DND-41 (cell line): ENCODE measurements around the gene TMC5.
"Not testable (repeated sequence)": the region's sequence is repeated elsewhere in the genome, so short reads cannot be mapped to it uniquely, and the experiment has no call there.

ENCODE experiments used
- EZH2 ChIP-seq: IDR thresholded peaks from 3 replicates; pipeline ENCODE4 v1.6.1; 2012; ENCODE audit warnings: borderline replicate concordance, low read depth, mild to moderate bottlenecking, moderate library complexity, low read length, inconsistent platforms; ENCODE audit not compliant: severe bottlenecking
- TF ChIP-seq, protein P1 (sequence below): IDR thresholded peaks from 2 replicates; pipeline ENCODE4 v1.5.1; 2012; ENCODE audit warnings: borderline replicate concordance, low read length, moderate library complexity, mild to moderate bottlenecking; ENCODE audit not compliant: poor library complexity, severe bottlenecking; ENCODE audit errors: extremely low read depth

DNA sequence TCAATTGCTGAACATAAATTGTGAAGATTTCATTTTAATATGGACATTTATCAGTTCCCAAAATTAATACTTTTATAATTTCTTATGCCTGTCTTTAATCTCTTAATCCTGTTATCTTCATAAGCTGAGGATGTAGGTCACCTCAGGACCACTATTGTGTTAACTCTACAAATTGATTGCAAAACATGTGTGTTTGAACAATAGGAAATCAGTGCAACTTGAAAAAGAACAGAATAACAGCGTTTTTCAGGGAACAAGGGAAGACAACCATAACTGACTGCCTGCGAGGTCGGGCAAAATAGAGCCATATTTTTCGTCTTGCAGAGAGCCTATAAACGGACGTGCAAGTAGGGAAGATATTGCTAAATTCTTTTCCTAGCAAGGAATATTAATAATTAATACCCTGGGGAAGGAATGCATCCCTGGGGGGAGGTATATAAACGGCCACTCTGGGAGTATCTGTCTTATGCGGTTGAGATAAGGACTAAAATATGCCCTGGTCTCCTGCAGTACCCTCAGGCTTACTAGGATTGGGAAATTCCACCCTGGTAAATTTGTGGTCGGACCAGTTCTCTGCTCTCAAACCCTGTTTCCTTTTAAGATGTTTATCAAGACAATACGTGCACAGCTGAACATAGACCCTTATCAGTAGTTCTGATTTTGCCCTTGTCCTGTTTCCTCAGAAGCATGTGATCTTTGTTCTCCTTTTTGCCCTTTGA lies 125.8 kb downstream of the TMC5 start:
- TF ChIP-seq, protein P1, sequence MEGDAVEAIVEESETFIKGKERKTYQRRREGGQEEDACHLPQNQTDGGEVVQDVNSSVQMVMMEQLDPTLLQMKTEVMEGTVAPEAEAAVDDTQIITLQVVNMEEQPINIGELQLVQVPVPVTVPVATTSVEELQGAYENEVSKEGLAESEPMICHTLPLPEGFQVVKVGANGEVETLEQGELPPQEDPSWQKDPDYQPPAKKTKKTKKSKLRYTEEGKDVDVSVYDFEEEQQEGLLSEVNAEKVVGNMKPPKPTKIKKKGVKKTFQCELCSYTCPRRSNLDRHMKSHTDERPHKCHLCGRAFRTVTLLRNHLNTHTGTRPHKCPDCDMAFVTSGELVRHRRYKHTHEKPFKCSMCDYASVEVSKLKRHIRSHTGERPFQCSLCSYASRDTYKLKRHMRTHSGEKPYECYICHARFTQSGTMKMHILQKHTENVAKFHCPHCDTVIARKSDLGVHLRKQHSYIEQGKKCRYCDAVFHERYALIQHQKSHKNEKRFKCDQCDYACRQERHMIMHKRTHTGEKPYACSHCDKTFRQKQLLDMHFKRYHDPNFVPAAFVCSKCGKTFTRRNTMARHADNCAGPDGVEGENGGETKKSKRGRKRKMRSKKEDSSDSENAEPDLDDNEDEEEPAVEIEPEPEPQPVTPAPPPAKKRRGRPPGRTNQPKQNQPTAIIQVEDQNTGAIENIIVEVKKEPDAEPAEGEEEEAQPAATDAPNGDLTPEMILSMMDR = not testable (repeated sequence)
- TF ChIP-seq EZH2 = not testable (repeated sequence)
